Measurements from ENCODE around the gene FNDC8.

DNA sequence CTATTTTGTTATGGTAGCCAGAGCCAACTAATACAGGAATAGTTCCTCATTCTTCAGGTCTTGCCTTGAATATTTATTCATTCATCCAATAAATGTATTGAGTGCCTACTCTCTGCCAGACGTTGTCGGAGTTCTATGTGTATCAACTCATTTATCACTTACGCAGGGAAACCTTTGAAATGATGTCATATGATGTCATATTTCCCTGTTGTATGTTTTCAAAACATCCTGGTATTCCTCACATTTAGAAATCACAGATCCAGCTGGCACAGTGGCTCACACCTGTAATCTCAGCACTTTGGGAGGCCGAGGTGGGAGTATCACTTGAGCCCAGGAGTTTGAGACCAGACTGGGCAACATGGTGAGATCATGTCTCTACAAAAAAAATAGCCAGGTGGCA is 23.4 kb downstream of the FNDC8 start:
- no peak for TF ChIP-seq SUZ12 (IDR thresholded peaks at IDR 0.05; ENCODE audit: extremely low read depth, insufficient read depth, insufficient read length)
- TF ChIP-seq YY1 (IDR thresholded peaks at IDR 0.05; ENCODE audit: insufficient read depth, insufficient read length) = no peak
- TF ChIP-seq ZNF274 (IDR thresholded peaks at IDR 0.05; ENCODE audit: low read depth, low read length) = no peak
